ENCODE results near the gene EPM2AIP1.

DNA sequence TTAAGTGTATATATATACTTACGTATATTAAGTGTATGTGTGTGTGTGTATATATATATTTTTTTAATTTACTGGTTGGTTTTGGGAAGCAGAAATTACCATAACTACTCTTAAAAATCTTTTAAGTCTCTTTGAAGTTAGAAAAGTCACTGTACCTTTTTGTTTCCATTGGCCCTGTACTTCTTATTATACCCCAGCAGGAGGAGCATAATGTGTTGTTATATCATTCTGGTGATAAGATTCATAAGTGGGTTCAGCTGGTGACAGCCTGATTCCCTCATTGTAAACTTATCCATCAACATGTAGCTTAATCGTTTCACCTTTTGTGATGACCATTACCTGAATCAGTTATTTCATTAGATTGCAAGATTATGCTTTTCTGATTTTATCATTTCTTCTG, 31.2 kb upstream of the EPM2AIP1 start:
- TF ChIP-seq EZH2 (IDR thresholded peaks at IDR 0.05; ENCODE audit: insufficient read depth, poor library complexity, severe bottlenecking) (no peak), EZH2phosphoT487 (IDR thresholded peaks at IDR 0.05; ENCODE audit: insufficient read depth, low read depth) (no peak)
